ENCODE measurements around the gene CAPNS1. TPM values are rescaled to one million over a fixed set of nuclear protein-coding genes. Genes with fewer than 3 reads are reported as not detected.

The CAPNS1 gene
- total and polyA plus RNA-seq, 2 of the 13 experiments (the other 11 are each of a cell fraction or from before 2014, with no cell fraction given) = 322 to 526 TPM

GRCh38 chr19:36139473-36140303 lies at the start of gene CAPNS1 (continued):
- TF ChIP-seq FOXA3 (CRISPR knock-in tag; IDR thresholded peaks at IDR 0.05) = peak; percentile 23; the same call in 1 of the 2 replicates
- TF ChIP-seq SIN3A (IDR thresholded peaks at IDR 0.05; ENCODE audit: borderline replicate concordance, low read depth, low read length) = peak; percentile 70; the same call in 1 of the 2 replicates
- peak; percentile 11; the same call in 1 of the 2 replicates for TF ChIP-seq HNF1A (IDR thresholded peaks at IDR 0.05; ENCODE audit: low read depth)
- peak; percentile 68; the same call in 1 of the 2 replicates for TF ChIP-seq HNF1A (CRISPR knock-in tag; IDR thresholded peaks at IDR 0.05; ENCODE audit: borderline replicate concordance)
- TF ChIP-seq CBX5 (CRISPR knock-in tag; IDR thresholded peaks at IDR 0.05; ENCODE audit: borderline replicate concordance) = no peak
- no peak for TF ChIP-seq ZNF557 (CRISPR knock-in tag; IDR thresholded peaks at IDR 0.05)
- TF ChIP-seq GATAD1 (CRISPR knock-in tag; IDR thresholded peaks at IDR 0.05) = peak; percentile 78
- no peak for TF ChIP-seq LRRFIP1 (CRISPR knock-in tag; conservative IDR thresholded peaks at IDR 0.05)
- TF ChIP-seq EZH2 (conservative IDR thresholded peaks at IDR 0.05; ENCODE audit: low read depth, low read length) = no peak
- TF ChIP-seq ZNF496 (CRISPR knock-in tag; IDR thresholded peaks at IDR 0.05; ENCODE audit: insufficient replicate concordance) = no peak
- peak; percentile 72; the same call in 1 of the 2 replicates for TF ChIP-seq ZNF556 (CRISPR knock-in tag; IDR thresholded peaks at IDR 0.05; ENCODE audit: borderline replicate concordance)
- TF ChIP-seq RBM22 (optimal IDR thresholded peaks at IDR 0.05; ENCODE audit: low read length) = no peak
- no peak for TF ChIP-seq ZNF124 (CRISPR knock-in tag; IDR thresholded peaks at IDR 0.05)
- peak; percentile 85 for TF ChIP-seq PHF8 (CRISPR knock-in tag; IDR thresholded peaks at IDR 0.05)
- TF ChIP-seq ZHX2 (IDR thresholded peaks at IDR 0.05; ENCODE audit: low read depth) = peak; percentile 55; the same call in 1 of the 2 replicates
- TF ChIP-seq ZHX2 (CRISPR knock-in tag; IDR thresholded peaks at IDR 0.05; ENCODE audit: borderline replicate concordance) = no peak
- peak; percentile 65 for TF ChIP-seq POLR2AphosphoS5 (IDR thresholded peaks at IDR 0.05; ENCODE audit: low read depth, low read length)

All from HepG2 (cell line).